ENCODE data around the gene HPDL.

The HPDL gene

DNA sequence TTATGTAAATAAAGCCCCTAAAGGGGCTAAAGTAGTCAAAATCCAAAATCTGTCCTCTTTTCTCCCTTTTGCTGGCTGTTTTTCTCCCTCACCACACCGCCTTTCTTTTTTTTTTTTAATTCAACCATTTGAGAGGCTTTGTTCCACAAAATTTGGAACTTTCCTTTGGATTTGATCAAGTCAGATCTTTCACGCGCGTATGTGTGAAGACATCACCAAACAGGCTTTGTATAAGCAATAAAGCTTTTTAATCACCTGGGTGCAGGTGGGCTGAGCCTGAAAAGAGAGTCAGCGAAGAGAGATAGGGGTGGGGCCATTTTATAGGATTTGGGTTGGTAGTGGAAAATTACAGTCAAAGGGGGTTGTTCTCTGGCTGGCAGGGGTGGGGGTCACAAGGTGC is 5.3 kb upstream of the HPDL start:
- in situ Hi-C loops (cut with MboI; ENCODE audit: low sequenced_read_pairs) = no loop called here

DNA sequence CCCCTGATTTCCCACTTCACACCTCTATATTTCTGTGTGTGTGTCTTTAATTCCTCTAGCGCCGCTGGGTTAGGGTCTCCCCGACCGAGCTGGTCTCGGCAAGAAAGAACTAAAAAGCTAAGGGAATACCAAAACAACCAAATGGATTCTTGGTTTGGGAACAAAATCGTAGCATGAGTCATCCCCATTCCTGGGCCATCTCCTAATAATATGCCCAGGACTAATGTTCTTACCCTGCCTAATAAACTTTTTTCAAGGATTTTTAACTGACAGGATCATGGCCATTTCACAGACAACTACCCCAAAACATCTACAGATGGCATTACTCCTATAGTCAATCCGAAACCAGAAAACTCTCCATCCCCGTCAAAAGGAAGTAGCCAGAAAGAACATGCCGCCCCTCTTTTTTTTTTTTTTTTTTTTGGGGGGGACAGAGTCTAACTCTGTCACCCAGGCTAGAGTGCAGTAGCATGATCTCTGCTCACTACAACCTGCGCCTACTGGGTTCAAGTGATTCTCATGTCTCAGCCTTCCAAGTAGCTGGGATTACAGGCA is 4.1 kb upstream of the HPDL start:
- in situ Hi-C loops (cut with MboI; ENCODE audit: low sequenced_read_pairs) = no loop called here

GRCh38 chr1:45325851-45326506 is 716 bp upstream of the HPDL start:
- in situ Hi-C loops (cut with MboI; ENCODE audit: low sequenced_read_pairs) = no loop called here

DNA sequence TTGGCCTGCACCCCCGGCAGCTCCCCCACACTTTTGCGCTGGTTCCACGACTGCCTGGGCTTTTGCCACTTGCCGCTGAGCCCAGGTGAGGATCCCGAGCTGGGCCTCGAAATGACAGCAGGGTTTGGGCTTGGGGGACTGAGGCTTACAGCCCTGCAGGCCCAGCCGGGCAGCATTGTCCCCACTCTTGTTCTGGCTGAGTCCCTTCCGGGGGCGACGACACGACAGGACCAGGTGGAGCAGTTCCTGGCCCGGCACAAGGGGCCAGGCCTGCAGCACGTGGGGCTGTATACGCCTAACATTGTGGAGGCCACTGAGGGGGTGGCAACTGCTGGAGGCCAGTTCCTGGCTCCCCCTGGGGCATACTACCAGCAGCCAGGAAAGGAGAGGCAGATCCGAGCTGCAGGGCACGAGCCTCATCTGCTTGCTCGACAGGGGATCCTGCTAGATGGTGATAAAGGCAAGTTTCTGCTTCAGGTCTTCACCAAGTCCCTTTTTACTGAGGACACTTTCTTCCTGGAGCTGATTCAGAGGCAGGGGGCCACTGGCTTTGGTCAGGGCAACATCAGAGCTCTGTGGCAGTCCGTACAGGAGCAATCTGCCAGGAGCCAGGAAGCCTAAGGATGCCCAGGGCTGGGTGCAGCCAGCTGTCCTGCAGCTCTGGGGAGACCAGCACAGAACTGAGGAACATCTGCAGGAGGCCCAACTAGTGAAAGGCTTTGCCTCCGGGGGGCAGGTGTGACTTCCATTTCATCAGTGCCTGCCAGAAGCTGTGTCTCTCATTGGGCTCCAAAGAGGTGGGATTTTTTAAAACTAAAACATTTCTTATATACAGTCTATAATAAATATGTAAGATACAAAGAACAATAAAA is 1.2 kb downstream of the HPDL start:
- in situ Hi-C loops (cut with MboI; ENCODE audit: low sequenced_read_pairs) = no loop called here

GRCh38 chr1:45328680-45329079 is 2.0 kb downstream of the HPDL start:
- in situ Hi-C loops (cut with MboI; ENCODE audit: low sequenced_read_pairs) = no loop called here

DNA sequence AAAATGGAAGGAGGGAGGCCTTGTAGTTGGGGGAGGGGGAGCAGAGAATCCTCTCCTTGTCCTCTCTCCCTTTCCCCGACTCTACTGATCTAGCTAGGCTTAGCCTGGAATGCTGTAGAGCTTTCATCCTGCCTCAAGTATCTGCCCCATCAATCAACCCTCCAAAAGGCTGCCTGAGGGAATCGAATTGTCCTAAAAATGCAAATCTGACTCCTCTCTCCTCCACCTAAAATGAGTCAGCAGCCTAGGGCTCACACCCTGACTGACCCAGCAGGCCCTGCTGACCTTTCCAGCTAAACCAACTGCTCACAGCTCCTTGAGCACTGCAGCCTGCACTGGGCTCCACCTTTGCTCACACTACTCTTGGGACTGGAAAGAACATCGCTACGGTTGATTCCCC is 2.8 kb downstream of the HPDL start:
- in situ Hi-C loops (cut with MboI; ENCODE audit: low sequenced_read_pairs) = no loop called here

GRCh38 chr1:45331436-45332345 is 5.0 kb downstream of the HPDL start:
- in situ Hi-C loops (cut with MboI; ENCODE audit: low sequenced_read_pairs) = no loop called here

GRCh38 chr1:45332346-45332720 is 5.6 kb downstream of the HPDL start:
- in situ Hi-C loops (cut with MboI; ENCODE audit: low sequenced_read_pairs) = no loop called here

DNA sequence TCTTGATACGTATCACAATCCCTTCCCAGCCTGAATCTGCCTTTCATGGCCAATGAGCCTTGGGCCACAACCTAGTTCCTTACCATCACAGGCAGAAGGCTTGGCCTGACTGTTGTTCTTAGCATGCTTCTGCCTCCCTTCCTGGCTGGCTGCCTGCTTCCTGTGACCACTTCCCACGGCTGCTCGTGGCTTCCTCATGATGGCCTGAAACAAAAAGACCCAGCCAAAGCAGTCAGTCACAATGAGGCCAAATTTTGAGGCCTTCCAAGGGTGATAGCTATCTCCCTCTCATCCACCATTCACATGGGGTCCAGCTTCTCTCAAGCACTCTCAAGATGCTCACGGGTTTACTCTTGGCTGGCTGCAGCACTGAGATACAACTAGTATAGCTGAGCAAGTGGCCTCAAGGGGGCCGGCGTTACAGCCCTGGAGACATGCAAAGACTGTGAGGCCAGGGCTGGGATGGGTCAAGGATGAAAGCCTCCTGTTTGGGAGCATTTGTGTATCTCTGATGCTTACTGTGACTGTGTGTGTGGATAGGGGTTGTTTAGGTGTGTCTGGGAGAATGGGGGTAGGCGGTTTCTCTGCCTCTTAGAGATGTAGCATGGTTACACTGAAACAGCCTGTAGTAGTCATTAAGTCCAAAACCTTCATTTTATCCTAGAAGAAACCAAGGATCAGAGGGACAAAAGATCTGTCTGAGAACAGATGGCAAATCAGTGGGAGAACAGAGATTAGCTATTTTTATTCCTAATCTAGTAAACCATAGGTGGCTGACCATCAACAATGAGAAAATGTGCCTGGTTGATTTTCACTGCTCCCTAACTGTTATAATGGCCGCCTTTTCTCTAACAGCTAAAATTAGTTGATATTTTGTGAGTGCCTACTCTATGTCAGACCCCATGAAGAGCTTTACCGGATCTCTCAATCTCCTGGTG is 7.9 kb downstream of the HPDL start:
- in situ Hi-C loops (cut with MboI; ENCODE audit: low sequenced_read_pairs) = no loop called here

GRCh38 chr1:45335855-45336324 is 9.2 kb downstream of the HPDL start:
- in situ Hi-C loops (cut with MboI; ENCODE audit: low sequenced_read_pairs) = no loop called here

- in situ Hi-C loops (cut with MboI; ENCODE audit: low sequenced_read_pairs) = no loop called here
Measured at GRCh38 chr1:45337630-45338325, 11.1 kb downstream of the HPDL start.

DNA sequence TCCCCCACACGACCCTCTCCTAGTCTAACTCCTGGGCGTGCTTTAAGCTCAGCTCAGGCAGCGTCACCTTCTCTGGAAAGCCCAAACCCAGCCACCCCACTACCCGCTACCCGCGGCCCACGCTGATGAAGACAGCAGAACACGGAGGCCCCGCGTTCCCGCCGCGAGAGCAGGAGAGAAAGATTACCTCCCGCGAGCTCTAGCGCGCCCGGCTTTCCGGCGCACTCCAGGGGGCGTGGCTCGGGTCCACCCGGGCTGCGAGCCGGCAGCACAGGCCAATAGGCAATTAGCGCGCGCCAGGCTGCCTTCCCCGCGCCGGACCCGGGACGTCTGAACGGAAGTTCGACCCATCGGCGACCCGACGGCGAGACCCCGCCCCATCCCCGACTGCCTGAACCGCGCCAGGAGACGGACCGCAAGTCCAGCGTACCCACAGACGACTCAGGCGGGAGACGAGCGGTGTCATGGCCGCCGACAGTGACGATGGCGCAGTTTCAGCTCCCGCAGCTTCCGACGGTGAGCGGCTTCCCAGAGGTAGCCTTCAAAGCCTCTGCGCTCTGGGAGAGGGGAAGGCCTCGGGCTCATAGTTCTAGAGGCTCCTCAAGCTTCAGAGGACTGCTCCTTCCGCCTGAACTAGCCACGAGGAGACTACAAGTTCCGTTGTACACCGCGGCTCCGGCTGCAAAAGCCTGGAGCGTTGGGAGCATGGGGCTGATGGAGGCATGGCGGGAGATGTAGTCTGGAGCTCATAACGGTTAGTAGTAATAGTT is 13.3 kb downstream of the HPDL start, which contains the start of the genes MUTYH and TOE1:
MUTYH (minus strand) TSS at position 652 of the 770 bp plus-strand sequence. CDS start 5,935 bp downstream, outside the sequence.
TOE1 (plus strand) TSS at position 382 of the 770 bp plus-strand sequence; CDS start at position 465, 83 bp downstream.
- in situ Hi-C loops (cut with MboI; ENCODE audit: low sequenced_read_pairs) = no loop called here

DNA sequence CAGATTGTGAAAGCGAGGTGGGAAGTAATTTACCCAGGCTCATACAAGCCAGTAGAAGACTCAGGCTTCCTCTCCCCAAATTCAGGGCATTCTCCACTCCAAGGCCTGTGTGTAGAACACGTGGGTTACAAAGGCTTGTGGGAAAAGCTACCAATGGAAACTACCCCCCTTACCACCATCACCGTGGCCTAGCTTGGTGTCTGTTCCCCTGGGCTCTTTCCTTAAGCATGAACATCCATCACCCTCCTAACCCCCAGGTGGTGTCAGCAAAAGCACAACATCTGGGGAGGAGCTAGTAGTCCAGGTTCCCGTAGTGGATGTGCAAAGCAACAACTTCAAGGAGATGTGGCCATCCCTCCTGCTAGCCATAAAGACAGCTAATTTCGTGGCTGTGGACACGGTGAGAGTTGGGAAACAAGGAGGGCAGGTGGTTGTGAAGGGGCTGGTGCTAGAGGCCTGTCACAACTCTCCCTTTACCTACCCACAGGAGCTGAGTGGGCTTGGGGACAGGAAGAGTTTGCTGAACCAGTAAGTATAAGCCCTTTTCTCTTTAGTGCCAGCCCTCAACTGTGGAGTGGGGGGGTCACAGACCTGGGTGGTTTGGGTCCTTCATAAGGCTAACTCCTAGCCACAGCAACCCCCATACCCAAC is 14.2 kb downstream of the HPDL start:
- in situ Hi-C loops (cut with MboI; ENCODE audit: low sequenced_read_pairs) = no loop called here

- in situ Hi-C loops (cut with MboI; ENCODE audit: low sequenced_read_pairs) = no loop called here
Measured at GRCh38 chr1:45344499-45344898, 17.8 kb downstream of the HPDL start.

GRCh38 chr1:45345014-45345413 is 18.3 kb downstream of the HPDL start:
- in situ Hi-C loops (cut with MboI; ENCODE audit: low sequenced_read_pairs) = no loop called here

GRCh38 chr1:45346473-45346872 is 19.8 kb downstream of the HPDL start:
- in situ Hi-C loops (cut with MboI; ENCODE audit: low sequenced_read_pairs) = no loop called here

GRCh38 chr1:45348020-45348419 is 21.3 kb downstream of the HPDL start:
- in situ Hi-C loops (cut with MboI; ENCODE audit: low sequenced_read_pairs) = no loop called here

GRCh38 chr1:45348609-45348965 is 21.9 kb downstream of the HPDL start:
- in situ Hi-C loops (cut with MboI; ENCODE audit: low sequenced_read_pairs) = no loop called here
